PC-3 (cell line): ENCODE measurements around the gene RNF38.

Experiments used
- EZH2 ChIP-seq: fragments of 300-600 bp; sonication (generic); IDR thresholded peaks from one replicate; pipeline ENCODE4 v1.6.1; 2017; ENCODE audit warnings: antibody characterized with exemption, mild to moderate bottlenecking, low read length; ENCODE audit not compliant: unreplicated experiment
- EZH2phosphoT487 ChIP-seq: fragments of 300-600 bp; sonication (generic); IDR thresholded peaks from 2 replicates; pipeline ENCODE4 v1.6.1; 2018; ENCODE audit warnings: mild to moderate bottlenecking, antibody characterized with exemption, low read length, borderline replicate concordance
- TF ChIP-seq, protein P1 (sequence below): fragments of 300-600 bp; sonication (generic); conservative IDR thresholded peaks from 2 replicates; pipeline ENCODE4 v1.5.1; 2017; ENCODE audit warnings: antibody characterized with exemption, low read depth, mild to moderate bottlenecking, low read length

DNA sequence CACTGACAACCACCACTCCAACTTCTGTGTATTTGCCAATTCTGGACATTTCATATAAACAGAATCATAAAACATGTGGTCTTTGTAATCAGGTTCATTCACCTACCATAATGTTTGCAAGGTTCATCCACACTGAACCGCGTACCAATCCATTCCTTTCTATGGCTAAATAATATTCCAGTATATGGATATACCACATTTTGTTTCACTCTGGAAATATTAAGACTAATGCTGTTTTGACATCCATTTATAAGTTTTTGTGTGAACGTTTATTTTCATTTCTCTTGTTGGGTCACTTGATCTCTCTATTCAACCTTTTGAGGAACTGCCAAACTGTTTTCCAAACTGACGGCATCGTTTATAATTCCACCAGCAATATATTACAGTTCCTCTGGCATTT lies 26.3 kb upstream of the RNF38 start:
- TF ChIP-seq, protein P1, sequence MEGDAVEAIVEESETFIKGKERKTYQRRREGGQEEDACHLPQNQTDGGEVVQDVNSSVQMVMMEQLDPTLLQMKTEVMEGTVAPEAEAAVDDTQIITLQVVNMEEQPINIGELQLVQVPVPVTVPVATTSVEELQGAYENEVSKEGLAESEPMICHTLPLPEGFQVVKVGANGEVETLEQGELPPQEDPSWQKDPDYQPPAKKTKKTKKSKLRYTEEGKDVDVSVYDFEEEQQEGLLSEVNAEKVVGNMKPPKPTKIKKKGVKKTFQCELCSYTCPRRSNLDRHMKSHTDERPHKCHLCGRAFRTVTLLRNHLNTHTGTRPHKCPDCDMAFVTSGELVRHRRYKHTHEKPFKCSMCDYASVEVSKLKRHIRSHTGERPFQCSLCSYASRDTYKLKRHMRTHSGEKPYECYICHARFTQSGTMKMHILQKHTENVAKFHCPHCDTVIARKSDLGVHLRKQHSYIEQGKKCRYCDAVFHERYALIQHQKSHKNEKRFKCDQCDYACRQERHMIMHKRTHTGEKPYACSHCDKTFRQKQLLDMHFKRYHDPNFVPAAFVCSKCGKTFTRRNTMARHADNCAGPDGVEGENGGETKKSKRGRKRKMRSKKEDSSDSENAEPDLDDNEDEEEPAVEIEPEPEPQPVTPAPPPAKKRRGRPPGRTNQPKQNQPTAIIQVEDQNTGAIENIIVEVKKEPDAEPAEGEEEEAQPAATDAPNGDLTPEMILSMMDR = no peak
- TF ChIP-seq EZH2 (no peak), EZH2phosphoT487 (no peak)
